SK-N-SH (cell line): Measurements from ENCODE around the gene AKR7A2.

Experiments used
- CTCF ChIP-seq: fragments of 200-600 bp; sonication (generic); IDR thresholded peaks from 2 replicates; pipeline ENCODE4 v1.6.1; 2017; ENCODE audit warnings: antibody characterized with exemption, mild to moderate bottlenecking, moderate library complexity
- FOSL2 ChIP-seq: IDR thresholded peaks from 2 replicates; pipeline ENCODE4 v1.4.0; 2012; ENCODE audit warnings: low read depth, mild to moderate bottlenecking, moderate library complexity, borderline replicate concordance

DNA sequence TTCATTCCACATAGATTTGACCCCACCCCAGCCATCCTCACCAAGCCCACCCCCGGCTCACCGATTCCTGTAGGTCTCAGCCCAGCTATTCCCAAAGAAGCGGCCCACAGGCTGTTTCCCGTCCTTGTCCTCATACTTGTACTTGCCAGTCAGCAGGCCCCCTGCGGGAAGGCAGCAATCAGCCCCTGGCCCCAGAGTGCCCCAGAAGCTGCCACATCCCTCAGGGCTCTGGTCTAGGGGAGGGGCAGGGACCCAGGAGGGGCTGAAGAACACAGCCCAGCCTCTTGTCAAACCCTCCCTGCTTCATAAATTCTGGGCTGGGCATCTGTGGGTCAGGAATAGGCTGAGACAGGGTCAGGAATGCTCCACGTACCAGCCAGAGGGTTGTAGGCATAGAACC lies 5.0 kb downstream of the AKR7A2 start:
- no peak for TF ChIP-seq CTCF
- TF ChIP-seq FOSL2, result no peak
